Thyroid gland (tissue), 4 donors: ENCODE data around the gene RAP1GAP2. TPM values are rescaled to one million over a fixed set of nuclear protein-coding genes. Genes with fewer than 3 reads are reported as not detected.

Source experiments
- DNase-seq, 2 donors: peaks; one replicate each; pipeline ENCODE4 v3.0.0-alpha.2; 2019
- H3K27ac ChIP-seq, 3 donors: fragments of 200-600 bp; sonication (generic); 1 replicate in 2 of 3; 2 replicates in 1 of 3; pipeline ENCODE4 v1.5.1; 2016 to 2019; ENCODE audit warnings: mild to moderate bottlenecking in 1 of 3, moderate library complexity in 1 of 3
- H3K27me3 ChIP-seq: fragments of 200-600 bp; sonication (generic); one replicate; pipeline ENCODE4 v1.5.1; 2019
- H3K36me3 ChIP-seq, 2 donors: fragments of 200-600 bp; sonication (generic); one replicate each; pipeline ENCODE4 v1.5.1; 2016 to 2019
- H3K4me1 ChIP-seq, 2 donors: fragments of 200-600 bp; sonication (generic); one replicate each; pipeline ENCODE4 v1.5.1; 2017 to 2019
- H3K4me3 ChIP-seq, 3 donors: fragments of 200-600 bp; sonication (generic); replicated peaks in 1 of 3; 1 replicate in 2 of 3; 2 replicates in 1 of 3; pipeline ENCODE4 v1.5.1; 2016; ENCODE audit warnings: mild to moderate bottlenecking in 1 of 3
- H3K9me3 ChIP-seq: fragments of 200-600 bp; sonication (generic); one replicate; pipeline ENCODE4 v1.5.1; 2017
- CTCF ChIP-seq, 6 experiments: fragments of 200-600 bp in 3 of 6; fragments of 450-650 bp in 3 of 6; sonication (generic) in 3 of 6; IDR thresholded peaks; one replicate each; pipeline ENCODE4 v1.5.1; 2016 to 2019; ENCODE audit warnings: antibody characterized with exemption in 6 of 6, mild to moderate bottlenecking in 2 of 6, inconsistent platforms in 1 of 6, moderate library complexity in 1 of 6
- POLR2A ChIP-seq, 2 donors: fragments of 450-650 bp; IDR thresholded peaks; one replicate each; pipeline ENCODE4 v1.6.1; 2017; ENCODE audit warnings: antibody characterized with exemption in 2 of 2, mild to moderate bottlenecking in 2 of 2, moderate library complexity in 1 of 2
- WGBS, 2 donors: methylation state at CpG; one replicate each; pipeline ENCODE4 v1.1.5; 2017; 5-methylcytosine and 5-hydroxymethylcytosine counted together
- intact Hi-C: fragments of 100-400 bp; cut with DNase I; formaldehyde crosslinking; loops from one replicate; pipeline ENCODE4 v1.15.1; 2023
- total RNA-seq, 4 donors: library from RNA; depleted of rRNA; stranded (reverse); fragments of >200 nt; gene quantifications; one replicate each; pipeline ENCODE4 v1.2.3, GENCODE V29; 2016

RAP1GAP2 gene
- total RNA-seq, 4 donors from 2014 or later = 5.9 to 8.4 (median 6.8) TPM

DNA sequence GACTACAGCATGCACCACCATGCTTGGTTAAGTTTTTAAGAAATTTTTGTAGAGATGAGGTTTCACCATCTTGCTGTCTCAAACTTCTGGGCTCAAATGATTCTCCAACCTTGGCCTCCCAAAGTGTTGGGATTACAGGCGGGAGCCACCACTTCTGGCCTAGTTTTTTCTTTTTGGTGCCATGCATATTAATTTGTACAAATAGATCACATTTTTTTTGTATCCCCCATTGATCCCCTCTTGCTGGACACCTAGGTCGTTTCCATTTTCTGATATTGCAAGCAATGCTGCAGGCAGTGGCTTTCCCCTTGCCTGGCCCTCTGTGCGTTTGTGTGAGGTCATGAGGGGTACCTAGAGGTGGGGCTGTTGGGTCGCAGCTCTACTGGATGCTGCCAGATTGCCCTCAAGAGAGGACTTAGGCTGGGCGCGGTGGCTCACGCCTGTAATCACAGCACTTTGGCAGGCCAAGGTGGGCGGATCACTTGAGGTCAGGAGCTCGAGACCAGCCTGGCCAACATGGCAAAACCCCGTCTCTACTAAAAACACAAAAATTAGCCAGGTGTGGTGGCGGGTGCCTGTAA is 23.8 kb downstream of the RAP1GAP2 start:
- DNase-seq = no peak
- H3K4me1 ChIP-seq = no peaks in the 10 kb centered on the region
- H3K27ac ChIP-seq = no peak overlapping the region
- TF ChIP-seq CTCF (IDR thresholded peaks at IDR 0.05) = no peak
- no peak for TF ChIP-seq POLR2A (IDR thresholded peaks at IDR 0.05)
- WGBS, 2 donors = 74 to 77% methylated on average over 10 to 11 of the region's 11 CpGs
- H3K9me3 ChIP-seq = no peaks in the 10 kb centered on the region
- H3K4me3 ChIP-seq = no peak overlapping the region
- H3K36me3 ChIP-seq = no peaks in the 10 kb centered on the region
- H3K27me3 ChIP-seq = no peaks in the 10 kb centered on the region
- intact Hi-C loops = no loop called here

GRCh38 chr17:2821868-2822267 is 25.6 kb downstream of the RAP1GAP2 start:
- Histone ChIP-seq H3K27me3 (no peaks in the 10 kb centered on the region), H3K27ac (no peak overlapping the region), H3K4me3 (no peak overlapping the region), H3K36me3 (no peaks in the 10 kb centered on the region), H3K9me3 (no peaks in the 10 kb centered on the region), H3K4me1 (no peaks in the 10 kb centered on the region)
- no peak for TF ChIP-seq CTCF (IDR thresholded peaks at IDR 0.05)
- TF ChIP-seq POLR2A (IDR thresholded peaks at IDR 0.05) = no peak
- 72 to 81% methylated on average over 7 to 8 of the region's 8 CpGs for WGBS, 2 donors
- DNase-seq = no peak
- intact Hi-C loops = no loop called here

DNA sequence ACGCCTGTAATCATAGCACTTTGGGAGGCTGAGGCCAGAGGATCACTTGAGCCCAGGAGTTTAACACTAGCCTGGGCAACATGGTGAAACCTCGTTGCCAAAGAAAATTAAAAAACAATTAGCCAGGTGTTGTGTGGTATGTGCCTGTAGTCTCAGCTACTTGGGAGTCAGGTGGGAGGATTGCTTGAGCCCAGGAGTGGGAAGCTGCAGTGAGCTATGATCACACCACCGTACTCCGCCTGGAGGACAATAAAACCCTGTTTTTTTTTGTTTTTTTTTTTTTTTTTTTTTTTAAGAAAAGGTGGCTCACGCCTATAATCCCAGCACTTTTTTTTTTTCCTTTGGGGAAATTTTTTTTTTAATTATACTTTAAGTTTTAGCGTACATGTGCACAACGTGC is 26.1 kb downstream of the RAP1GAP2 start:
- Histone ChIP-seq H3K36me3 (no peaks in the 10 kb centered on the region), H3K4me1 (no peaks in the 10 kb centered on the region), H3K9me3 (no peaks in the 10 kb centered on the region), H3K4me3 (no peak overlapping the region), H3K27me3 (no peaks in the 10 kb centered on the region), H3K27ac (no peak overlapping the region)
- intact Hi-C loops = no loop called here
- WGBS, 2 donors = 79 to 81% methylated on average over 7 of the region's 7 CpGs
- TF ChIP-seq CTCF (IDR thresholded peaks at IDR 0.05) (no peak), POLR2A (IDR thresholded peaks at IDR 0.05) (no peak)
- DNase-seq = no peak

GRCh38 chr17:2825253-2825970 is 29.2 kb downstream of the RAP1GAP2 start:
- Histone ChIP-seq H3K4me3 (no peak overlapping the region), H3K36me3 (no peaks in the 10 kb centered on the region), H3K27me3 (no peaks in the 10 kb centered on the region), H3K27ac (no peak overlapping the region), H3K4me1 (peaks cover 0 to 3% of the 10 kb centered on the region in 2 donors), H3K9me3 (no peaks in the 10 kb centered on the region)
- intact Hi-C loops = no loop called here
- 75 to 76% methylated on average over 14 to 15 of the region's 15 CpGs for WGBS, 2 donors
- DNase-seq = no peak
- TF ChIP-seq CTCF (IDR thresholded peaks at IDR 0.05) (no peak), POLR2A (IDR thresholded peaks at IDR 0.05) (no peak)

DNA sequence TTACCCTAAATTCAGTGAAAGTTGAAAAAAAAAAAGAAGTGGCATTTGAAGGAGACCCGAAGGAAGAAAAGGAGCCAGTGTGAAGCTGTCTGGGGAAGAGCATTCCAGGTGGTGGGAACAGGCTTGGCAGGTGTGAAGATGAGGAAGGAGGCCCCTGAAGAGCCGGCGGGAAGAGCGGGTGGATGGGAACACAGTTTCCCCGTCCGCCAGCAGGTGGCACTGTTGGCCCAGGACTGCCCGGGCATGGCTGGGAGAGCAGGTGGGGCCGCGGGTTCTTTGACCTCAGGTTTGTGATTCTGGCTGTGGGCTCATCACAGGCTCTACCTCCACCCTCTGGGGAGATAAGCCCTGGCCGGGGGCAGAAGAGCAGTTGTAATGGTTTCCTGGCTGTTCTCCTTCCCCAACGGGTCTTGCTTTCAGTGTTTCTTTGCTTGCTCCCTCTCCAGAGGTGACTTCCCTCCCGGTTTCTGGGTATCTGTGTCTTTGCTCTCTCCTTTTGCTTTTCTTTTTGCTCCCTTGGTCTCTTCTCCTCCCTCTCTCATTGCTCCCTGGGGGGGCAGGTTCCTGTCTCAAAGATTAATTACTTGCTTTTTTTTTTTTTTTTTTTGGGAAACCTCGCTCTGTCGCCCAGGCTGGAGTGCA is 32.3 kb downstream of the RAP1GAP2 start:
- Histone ChIP-seq H3K27me3 (no peaks in the 10 kb centered on the region), H3K4me3 (no peak overlapping the region), H3K27ac (no peak overlapping the region), H3K4me1 (peaks cover 0 to 3% of the 10 kb centered on the region in 2 donors), H3K9me3 (no peaks in the 10 kb centered on the region), H3K36me3 (no peaks in the 10 kb centered on the region)
- intact Hi-C loops = loop anchor here (2.0 kb wide), 1 partner anchor 184 kb away; no protein-coding TSS in a partner anchor
- WGBS, 2 donors = 19 to 20% methylated on average over 14 of the region's 14 CpGs
- DNase-seq = peak; percentile 61 to 69
- TF ChIP-seq CTCF (IDR thresholded peaks at IDR 0.05) (peak; percentile 81 to 93 (median 86)), POLR2A (IDR thresholded peaks at IDR 0.05) (no peak)
